Measurements from ENCODE around the gene CERK.

The CERK gene

DNA sequence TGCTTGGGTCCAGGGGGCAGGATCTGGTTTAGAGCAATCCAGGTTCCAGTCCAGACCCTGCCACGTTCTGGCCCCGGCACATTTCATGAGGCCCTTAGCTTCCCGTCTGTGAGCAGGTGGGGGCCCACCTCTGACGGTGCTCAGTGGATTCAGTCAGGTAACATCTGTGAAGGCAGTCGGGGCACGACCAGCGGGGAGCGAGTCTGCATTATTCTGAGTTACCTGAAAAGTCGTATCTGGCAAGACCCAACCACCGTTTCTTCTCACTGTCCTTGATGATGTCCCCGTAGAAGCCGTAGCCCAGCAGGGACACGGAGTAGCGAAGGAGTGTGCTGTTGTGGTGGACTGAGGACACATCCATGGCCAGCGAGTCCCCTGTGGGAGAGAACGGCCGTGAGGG is 39.0 kb downstream of the CERK start:
- no peak for DNase-seq (ENCODE audit: low spot score)

GRCh38 chr22:46697811-46698515 is 40.1 kb downstream of the CERK start:
- no peak for DNase-seq (ENCODE audit: low spot score)

GRCh38 chr22:46696614-46697013 is 41.4 kb downstream of the CERK start:
- no peak for DNase-seq (ENCODE audit: low spot score)

GRCh38 chr22:46696229-46696518 is 41.9 kb downstream of the CERK start:
- no peak for DNase-seq (ENCODE audit: low spot score)

GRCh38 chr22:46695346-46696228 is 42.5 kb downstream of the CERK start:
- no peak for DNase-seq (ENCODE audit: low spot score)

- no peak for DNase-seq (ENCODE audit: low spot score)
Measured at GRCh38 chr22:46694416-46695170, 43.5 kb downstream of the CERK start.

DNA sequence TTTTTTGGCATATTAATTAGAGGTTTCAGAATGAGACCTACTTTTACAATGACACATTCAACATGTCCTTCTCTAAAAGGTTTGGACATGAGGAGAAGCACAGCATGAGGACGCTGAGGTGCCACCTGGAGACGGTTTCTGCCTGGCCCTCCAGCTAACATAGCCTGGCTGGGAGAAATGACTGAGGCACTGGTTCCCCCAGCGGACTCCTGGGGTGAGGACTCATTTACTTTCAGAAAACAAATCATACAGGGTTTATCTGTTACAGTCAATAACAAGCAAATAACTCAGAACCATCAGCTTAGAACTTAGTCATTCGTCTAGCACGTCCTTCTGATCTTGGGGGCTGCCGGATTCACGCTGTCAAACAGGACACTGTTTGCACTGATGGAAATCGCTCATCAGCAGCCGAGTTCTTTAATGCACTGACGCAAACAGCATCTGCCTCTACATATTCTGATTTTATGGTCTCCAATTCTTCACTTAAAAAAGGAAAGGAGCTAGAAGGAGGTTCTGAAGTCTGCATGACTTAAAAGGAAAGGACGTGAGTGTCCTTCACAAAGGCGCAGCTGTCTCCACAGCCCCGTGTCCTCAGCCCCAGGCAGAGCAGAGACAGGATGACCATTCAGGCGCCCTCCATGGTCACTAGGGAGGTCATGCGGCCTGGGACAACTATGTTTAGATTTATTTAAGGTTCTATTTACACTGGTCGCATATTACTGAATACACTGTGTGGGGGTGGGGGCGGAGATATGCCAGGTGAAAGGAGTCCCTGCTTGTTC is 44.2 kb downstream of the CERK start:
- no peak for DNase-seq (ENCODE audit: low spot score)

- DNase-seq (ENCODE audit: low spot score): no peak
Measured at GRCh38 chr22:46691571-46691970, 46.5 kb downstream of the CERK start.

DNA sequence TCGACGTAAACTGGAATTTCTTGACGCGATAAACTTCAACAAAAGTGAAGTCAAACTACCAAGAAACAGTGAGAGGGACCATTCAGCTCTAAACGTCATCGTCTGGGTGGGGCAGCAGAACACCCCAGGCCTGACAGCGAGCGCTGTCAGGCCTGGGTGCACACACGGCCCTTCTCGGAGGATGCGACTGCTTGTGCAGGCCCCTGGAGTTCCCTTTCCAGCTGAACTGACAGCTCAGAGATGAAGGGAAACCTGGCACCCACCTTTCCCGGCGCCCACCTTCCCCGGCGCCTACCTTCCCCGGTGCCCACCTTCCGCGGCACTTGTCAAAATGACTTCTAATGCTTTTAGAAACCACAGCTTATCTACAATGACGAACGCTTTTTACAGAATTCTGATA is 47.9 kb downstream of the CERK start:
- no peak for DNase-seq (ENCODE audit: low spot score)

DNA sequence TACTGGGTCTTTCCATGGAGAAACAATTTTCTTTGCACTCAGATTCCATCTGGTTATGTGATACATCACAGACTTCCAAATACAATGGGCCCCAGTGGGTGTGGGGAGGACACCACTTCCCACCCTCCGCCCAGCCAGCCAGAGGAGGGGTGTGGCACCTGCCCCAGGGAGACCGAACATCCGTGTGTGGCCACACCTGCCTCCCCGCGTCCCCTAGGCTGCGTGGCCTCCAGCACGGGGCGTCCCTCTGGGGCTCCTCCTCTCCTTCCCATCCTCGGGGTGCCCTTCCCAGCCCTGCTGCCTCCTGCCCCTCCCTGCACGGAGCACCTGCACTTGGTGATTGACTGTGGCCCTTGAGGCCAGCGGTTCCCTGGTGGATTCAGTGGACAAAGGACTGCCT is 49.1 kb downstream of the CERK start:
- DNase-seq (ENCODE audit: low spot score): no peak

GRCh38 chr22:46687460-46687859 is 50.6 kb downstream of the CERK start:
- no peak for DNase-seq (ENCODE audit: low spot score)

DNA sequence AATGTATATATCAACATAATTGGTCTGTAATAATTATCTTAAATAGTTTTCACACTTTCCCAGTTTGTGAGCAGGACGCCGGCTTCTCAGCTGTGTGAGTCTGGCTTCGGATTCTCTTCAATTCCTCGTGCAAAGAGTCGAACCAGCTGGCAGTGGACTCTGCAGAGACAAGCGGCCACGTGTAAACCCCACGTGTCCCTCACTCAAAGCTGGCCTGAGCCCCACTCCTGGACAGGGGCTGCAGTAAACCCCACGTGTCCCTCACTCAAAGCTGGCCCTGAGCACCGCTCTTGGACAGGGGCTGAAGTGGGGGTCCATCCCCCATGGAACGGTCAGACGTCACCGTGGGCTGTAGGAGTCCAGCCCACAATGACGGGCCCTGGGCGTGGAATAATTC is 51.0 kb downstream of the CERK start:
- no peak for DNase-seq (ENCODE audit: low spot score)

DNA sequence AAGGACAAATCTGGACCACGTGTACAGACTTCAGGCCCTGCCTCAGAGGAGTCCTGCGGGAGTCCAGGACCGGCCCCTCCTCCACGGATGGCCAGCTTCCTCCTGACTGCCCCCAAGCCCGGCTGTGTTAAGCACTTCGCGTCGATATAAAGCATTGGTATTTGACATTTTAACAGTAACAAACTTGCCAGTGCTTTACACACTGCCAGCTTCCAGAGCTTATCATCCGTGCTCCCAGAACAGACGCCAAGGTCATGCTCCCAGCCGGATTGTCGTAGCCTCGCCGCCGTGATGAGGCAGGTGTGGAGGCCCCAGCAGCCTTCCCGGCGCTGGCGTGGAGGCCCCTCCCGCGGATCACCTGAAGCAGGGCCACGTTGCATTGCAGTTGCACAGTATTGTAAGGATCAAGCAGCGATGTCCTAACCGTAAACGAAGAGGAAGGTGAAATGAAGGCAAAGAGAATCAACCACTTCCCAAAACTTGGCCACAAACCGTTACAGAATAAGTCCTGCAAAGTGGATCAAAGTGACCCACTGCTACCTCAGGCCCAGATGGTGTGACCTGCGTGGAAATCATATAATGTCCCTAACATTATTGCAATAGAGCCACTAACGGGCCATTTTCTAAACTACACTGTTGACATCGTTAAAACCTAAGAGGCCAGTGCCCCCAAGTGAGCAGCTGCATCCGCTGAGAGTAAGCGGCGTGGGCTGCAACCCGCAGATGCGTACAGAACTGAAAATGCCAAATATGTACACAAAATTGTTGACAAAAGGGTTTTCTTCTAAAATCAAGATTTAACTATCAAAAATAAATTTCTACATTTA is 51.6 kb downstream of the CERK start:
- no peak for DNase-seq (ENCODE audit: low spot score)

DNA sequence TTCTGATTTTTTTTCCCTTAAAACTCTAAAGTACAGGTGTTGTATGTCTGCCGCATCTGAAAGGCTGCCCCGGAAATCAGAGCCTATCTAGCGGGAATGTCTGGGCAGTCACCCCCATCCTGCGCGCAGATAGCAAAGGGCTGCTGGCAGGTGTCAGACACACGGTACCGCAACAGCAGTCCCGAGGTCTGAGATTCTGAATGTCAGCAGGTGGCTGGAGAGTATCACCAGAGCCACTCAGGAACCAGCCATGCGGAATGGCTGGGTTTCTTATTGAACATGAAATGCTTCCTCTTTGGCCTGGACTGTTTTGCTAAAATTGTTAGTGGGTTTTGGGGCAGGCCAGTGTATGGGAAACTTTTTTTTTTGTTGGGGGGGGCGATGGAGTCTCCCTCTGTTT is 53.3 kb downstream of the CERK start:
- DNase-seq (ENCODE audit: low spot score): no peak

DNA sequence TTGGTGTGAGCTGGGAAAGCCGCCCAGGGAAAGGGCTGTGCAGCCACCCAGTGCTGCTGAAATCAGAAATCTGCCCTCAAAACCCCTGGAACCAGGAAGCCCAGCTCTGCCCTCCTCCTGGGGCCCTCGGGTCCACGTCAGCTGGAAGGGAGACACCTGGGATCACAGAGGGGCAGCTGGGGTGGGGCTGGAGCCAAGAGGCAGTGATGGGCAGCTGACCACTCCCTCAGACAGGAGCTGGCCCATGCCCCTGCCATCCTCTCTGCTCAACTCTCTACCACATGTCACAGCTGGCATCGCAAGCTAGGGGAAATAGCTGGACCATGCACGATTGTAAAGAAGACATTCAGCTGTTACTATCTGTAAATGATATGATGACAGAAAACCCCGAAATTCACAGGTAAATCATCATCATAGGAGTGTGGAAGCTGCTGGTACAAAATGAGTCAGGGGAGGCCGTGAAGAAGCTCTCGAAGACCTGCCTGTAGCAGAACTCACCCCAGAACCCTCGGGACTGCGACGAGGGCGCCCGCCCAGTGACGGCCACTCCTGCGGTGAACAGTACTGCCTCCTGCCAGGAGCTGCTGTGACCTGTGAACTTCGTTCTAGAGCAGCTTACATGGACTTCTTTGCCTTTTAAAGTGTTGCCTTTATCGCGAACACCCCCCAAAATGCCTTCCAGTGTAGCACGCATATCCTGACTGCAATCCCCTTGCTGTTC is 55.9 kb downstream of the CERK start:
- no peak for DNase-seq (ENCODE audit: low spot score)

DNA sequence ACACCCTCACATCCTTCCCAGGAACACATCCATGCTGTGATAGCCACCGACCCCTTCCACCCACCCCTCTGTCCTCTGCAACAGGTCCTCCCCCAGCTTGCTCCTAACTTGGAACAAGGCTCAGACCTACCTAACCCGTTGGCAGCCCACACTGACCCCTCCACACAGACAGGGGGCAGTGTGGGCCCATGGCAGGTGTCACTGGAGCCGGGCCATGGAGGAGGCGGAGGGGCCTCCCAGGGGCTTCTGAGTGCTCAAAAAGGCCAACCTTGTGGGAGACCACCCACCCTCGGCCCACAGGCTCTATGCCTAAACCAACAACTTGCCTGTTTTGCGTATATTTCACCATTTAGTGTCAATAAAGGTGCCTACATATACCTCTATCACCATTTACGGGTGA is 57.0 kb downstream of the CERK start:
- DNase-seq (ENCODE audit: low spot score): no peak

- DNase-seq (ENCODE audit: low spot score): no peak
Measured at GRCh38 chr22:46679706-46680269, 58.3 kb downstream of the CERK start.

DNA sequence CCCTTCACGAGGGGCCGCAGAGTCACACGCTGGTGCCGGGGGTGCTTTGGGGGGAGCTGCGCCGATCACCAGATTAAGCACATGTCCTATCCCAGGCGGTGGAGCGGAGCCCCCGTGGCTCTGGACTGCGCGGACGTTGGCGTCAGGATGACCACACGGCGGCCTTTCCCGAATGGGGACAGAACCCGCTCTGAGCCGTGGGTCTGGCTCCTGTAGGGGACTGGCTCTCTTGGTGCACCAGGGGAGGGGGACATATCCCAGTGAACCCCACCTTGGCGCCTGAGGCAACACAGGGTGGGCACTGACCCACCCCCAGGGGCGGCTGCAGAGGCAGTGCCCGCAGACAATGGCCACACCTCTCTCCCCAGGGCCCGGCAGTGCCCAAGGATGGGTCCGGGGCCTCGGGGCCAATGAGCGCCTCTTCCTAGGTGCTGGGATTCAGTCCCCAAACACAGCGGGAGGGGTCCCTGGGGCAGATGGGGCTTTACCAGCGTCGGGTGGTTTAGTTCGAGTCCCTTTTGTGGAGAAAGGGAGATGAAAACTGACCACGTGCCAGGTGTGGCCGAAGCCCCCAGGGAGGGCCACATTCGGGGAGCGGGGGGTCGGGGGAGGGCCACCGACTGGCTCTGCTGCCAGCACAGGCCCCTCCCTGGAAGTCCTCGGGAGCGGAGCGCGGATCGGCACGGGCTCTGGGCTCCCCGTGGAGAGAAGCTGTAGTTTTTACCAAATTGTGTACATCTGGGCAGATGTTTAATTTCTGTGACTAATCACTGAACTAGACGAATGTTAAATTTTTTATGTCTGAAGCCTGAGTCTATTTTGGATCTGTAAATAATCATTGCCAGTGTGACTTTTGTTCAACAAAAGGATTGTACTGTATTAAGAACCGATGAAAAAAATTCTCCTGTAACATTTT is 59.0 kb downstream of the CERK start:
- DNase-seq (ENCODE audit: low spot score): no peak

GRCh38 chr22:46678003-46678657 is 59.9 kb downstream of the CERK start:
- no peak for DNase-seq (ENCODE audit: low spot score)

All from RKO (cell line).